ENCODE data around the gene NUDCD2. TPM values are rescaled to one million over a fixed set of nuclear protein-coding genes. Genes with fewer than 3 reads are reported as not detected.
"Not testable (repeated sequence)": the region's sequence is repeated elsewhere in the genome, so short reads cannot be mapped to it uniquely, and the experiment has no call there.

The NUDCD2 gene
- total and polyA plus RNA-seq, 2 donors (not counting 3 experiments of a cell fraction or from before 2014, with no cell fraction given) = 3.9 to 50.3 TPM

DNA sequence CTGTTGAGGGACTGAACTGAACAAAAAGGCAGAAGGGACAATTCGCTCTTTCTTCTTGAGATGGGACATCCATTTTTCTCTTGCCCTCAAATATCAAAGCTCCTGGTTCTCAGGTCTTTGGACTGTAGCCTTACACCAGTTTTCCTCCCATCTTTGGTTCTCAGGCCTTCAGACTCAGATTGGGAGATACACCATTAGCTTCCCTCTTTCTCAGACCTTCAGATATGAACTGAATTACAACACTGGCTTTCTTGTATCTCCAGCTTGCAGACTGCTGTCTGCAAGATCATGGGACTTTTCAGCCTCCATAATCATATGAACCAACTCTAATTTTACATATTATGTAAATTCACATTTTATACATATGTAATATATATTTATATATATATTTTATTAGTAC is 35.1 kb downstream of the NUDCD2 start:
- TF ChIP-seq FOS (IDR thresholded peaks at IDR 0.05; ENCODE audit: borderline replicate concordance, insufficient read depth, low read length) (no peak), MYC (IDR thresholded peaks at IDR 0.05; ENCODE audit: low read depth, low read length) (no peak), POLR2AphosphoS5 (IDR thresholded peaks at IDR 0.05; ENCODE audit: insufficient read depth, low read depth, low read length) (no peak), POLR2A (IDR thresholded peaks at IDR 0.05; ENCODE audit: low read depth, low read length) (no peak), GATA2 (IDR thresholded peaks at IDR 0.05; ENCODE audit: insufficient read depth, insufficient read length, low read depth, low read length) (no peak), JUN (IDR thresholded peaks at IDR 0.05; ENCODE audit: borderline replicate concordance, insufficient read depth, insufficient read length, low read depth) (no peak), EZH2 (IDR thresholded peaks at IDR 0.05; ENCODE audit: borderline replicate concordance, low read depth, low read length, severe bottlenecking) (no peak)
- TF ChIP-seq, protein P1, sequence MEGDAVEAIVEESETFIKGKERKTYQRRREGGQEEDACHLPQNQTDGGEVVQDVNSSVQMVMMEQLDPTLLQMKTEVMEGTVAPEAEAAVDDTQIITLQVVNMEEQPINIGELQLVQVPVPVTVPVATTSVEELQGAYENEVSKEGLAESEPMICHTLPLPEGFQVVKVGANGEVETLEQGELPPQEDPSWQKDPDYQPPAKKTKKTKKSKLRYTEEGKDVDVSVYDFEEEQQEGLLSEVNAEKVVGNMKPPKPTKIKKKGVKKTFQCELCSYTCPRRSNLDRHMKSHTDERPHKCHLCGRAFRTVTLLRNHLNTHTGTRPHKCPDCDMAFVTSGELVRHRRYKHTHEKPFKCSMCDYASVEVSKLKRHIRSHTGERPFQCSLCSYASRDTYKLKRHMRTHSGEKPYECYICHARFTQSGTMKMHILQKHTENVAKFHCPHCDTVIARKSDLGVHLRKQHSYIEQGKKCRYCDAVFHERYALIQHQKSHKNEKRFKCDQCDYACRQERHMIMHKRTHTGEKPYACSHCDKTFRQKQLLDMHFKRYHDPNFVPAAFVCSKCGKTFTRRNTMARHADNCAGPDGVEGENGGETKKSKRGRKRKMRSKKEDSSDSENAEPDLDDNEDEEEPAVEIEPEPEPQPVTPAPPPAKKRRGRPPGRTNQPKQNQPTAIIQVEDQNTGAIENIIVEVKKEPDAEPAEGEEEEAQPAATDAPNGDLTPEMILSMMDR (IDR thresholded peaks at IDR 0.05; ENCODE audit: extremely low read depth in 1 of 2, insufficient read depth in 1 of 2, low read depth in 1 of 2, low read length in 2 of 2) = no peak
- TF ChIP-seq, protein P2, sequence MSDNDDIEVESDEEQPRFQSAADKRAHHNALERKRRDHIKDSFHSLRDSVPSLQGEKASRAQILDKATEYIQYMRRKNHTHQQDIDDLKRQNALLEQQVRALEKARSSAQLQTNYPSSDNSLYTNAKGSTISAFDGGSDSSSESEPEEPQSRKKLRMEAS (IDR thresholded peaks at IDR 0.05; ENCODE audit: insufficient read depth, insufficient read length) = no peak
- Histone ChIP-seq H2AFZ (ENCODE audit: low read depth, low read length) (no peak overlapping the region), H3K4me3 (replicated peaks in 1 of 3; ENCODE audit: insufficient read depth in 1 of 3, low read depth in 1 of 3, low read length in 3 of 3) (no peak overlapping the region), H3K9ac (replicated peaks; ENCODE audit: extremely low read depth, insufficient read depth, low read length) (no peak overlapping the region), H3K9me1 (replicated peaks; ENCODE audit: control insufficient read depth, extremely low read depth, insufficient read depth, low read length) (no peaks in the 10 kb centered on the region), H3K4me1 (ENCODE audit: control insufficient read depth, extremely low read depth, insufficient read depth, low read length) (no peaks in the 10 kb centered on the region), H3K27me3 (ENCODE audit: control insufficient read depth in 2 of 2, insufficient read depth in 2 of 2, low read length in 2 of 2) (no peaks in the 10 kb centered on the region), H4K20me1 (replicated peaks; ENCODE audit: control insufficient read depth, extremely low read depth, insufficient read depth, low read length) (no peaks in the 10 kb centered on the region), H3K79me2 (ENCODE audit: control insufficient read depth, insufficient read depth, low read length) (no peaks in the 10 kb centered on the region), H3K27ac (ENCODE audit: insufficient read depth, low read depth, low read length) (no peak overlapping the region), H3K4me2 (ENCODE audit: insufficient read depth, low read length) (no peak overlapping the region), H3K9me3 (replicated peaks; ENCODE audit: control insufficient read depth, insufficient read depth, low read length) (no peaks in the 10 kb centered on the region), H3K36me3 (ENCODE audit: control insufficient read depth in 2 of 2, extremely low read depth in 1 of 2, insufficient read depth in 2 of 2, low read length in 2 of 2) (no peaks in the 10 kb centered on the region)
- DNase-seq (ENCODE audit: low read depth, low spot score) (no peak), FAIRE-seq (no peak)
- no TSS peak for BruUV-seq (replicated peaks)
- ChIA-PET CTCF (interaction anchor here (0.5 to 4.1 kb wide), 2 partner anchors 16 to 779 kb away, joined by 4 to 14 read pairs; no protein-coding TSS in a partner anchor), POLR2A (no interaction called here)
- intact Hi-C loops (cut with micrococcal nuclease) = no loop called here
- dilution Hi-C loops (cut with MboI; ENCODE audit: extremely low pct_ligation_motif_present, low sequenced_read_pairs) = no loop called here

DNA sequence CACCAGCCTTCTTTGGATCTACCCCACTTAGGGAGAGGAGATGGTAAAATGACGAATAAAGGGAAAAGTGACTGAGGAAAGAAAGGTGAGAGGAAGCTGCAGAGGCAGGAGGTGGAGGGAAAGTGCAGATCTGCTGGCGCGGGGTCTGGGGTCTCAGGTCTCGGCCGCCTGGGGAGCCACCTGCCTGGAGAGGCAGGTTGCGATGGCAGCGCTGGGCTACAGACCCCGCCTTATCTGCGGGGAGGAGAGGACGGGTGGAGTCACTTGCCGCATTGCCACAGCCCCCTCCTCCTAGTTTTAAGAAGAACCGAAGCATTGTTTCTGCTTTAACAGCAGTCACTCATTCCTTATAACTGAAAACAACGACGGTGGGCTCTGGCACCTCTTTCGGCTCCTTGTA is 44.2 kb downstream of the NUDCD2 start:
- POLR2A ChIA-PET; dilution Hi-C loops (cut with MboI; ENCODE audit: extremely low pct_ligation_motif_present, low sequenced_read_pairs): not testable (repeated sequence)

More for the DNA sequence above, 44.2 kb downstream of the NUDCD2 start:
- not testable (repeated sequence) for H3K4me2 ChIP-seq (ENCODE audit: insufficient read depth, low read length); FAIRE-seq; H3K79me2 ChIP-seq (ENCODE audit: control insufficient read depth, insufficient read depth, low read length); H2AFZ ChIP-seq (ENCODE audit: low read depth, low read length); H3K4me3 ChIP-seq (replicated peaks in 1 of 3; ENCODE audit: insufficient read depth in 1 of 3, low read depth in 1 of 3, low read length in 3 of 3); H3K9me3 ChIP-seq (replicated peaks; ENCODE audit: control insufficient read depth, insufficient read depth, low read length); H3K9me1 ChIP-seq (replicated peaks; ENCODE audit: control insufficient read depth, extremely low read depth, insufficient read depth, low read length); H3K9ac ChIP-seq (replicated peaks; ENCODE audit: extremely low read depth, insufficient read depth, low read length); H3K4me1 ChIP-seq (ENCODE audit: control insufficient read depth, extremely low read depth, insufficient read depth, low read length); H4K20me1 ChIP-seq (replicated peaks; ENCODE audit: control insufficient read depth, extremely low read depth, insufficient read depth, low read length); H3K27ac ChIP-seq (ENCODE audit: insufficient read depth, low read depth, low read length); H3K36me3 ChIP-seq (ENCODE audit: control insufficient read depth in 2 of 2, extremely low read depth in 1 of 2, insufficient read depth in 2 of 2, low read length in 2 of 2); DNase-seq (ENCODE audit: low read depth, low spot score); BruUV-seq (replicated peaks)
- CTCF ChIA-PET = interaction anchor here (0.6 to 1.3 kb wide), 3 partner anchors 9 to 66 kb away, joined by 3 read pairs; no protein-coding TSS in a partner anchor
- intact Hi-C loops (cut with micrococcal nuclease) = loop anchor here (1.0 kb wide), 1 partner anchor 37 kb away; no protein-coding TSS in a partner anchor
- peaks cover 2 to 11% of the 10 kb centered on the region in 2 experiments for H3K27me3 ChIP-seq (ENCODE audit: control insufficient read depth in 2 of 2, insufficient read depth in 2 of 2, low read length in 2 of 2)

Measured in endothelial cell of umbilical vein (primary cell).